Measurements from ENCODE around the gene MAML3.

MAML3 gene

GRCh38 chr4:139852612-139853269, 301.2 kb downstream of the MAML3 start:
- in situ Hi-C loops (cut with MboI; ENCODE audit: low sequenced_read_pairs, unreplicated experiment): no loop called here
- TF ChIP-seq CTCF (IDR thresholded peaks at IDR 0.05; ENCODE audit: borderline replicate concordance, control extremely low read depth, extremely low read depth, insufficient read depth, missing control alignments): no peak
- DNase-seq (ENCODE audit: low spot score): no peak

GRCh38 chr4:139851639-139852038, 302.3 kb downstream of the MAML3 start:
- TF ChIP-seq CTCF (IDR thresholded peaks at IDR 0.05; ENCODE audit: borderline replicate concordance, control extremely low read depth, extremely low read depth, insufficient read depth, missing control alignments): no peak
- DNase-seq (ENCODE audit: low spot score): no peak
- in situ Hi-C loops (cut with MboI; ENCODE audit: low sequenced_read_pairs, unreplicated experiment): no loop called here

- no peak for TF ChIP-seq CTCF (IDR thresholded peaks at IDR 0.05; ENCODE audit: borderline replicate concordance, control extremely low read depth, extremely low read depth, insufficient read depth, missing control alignments)
- in situ Hi-C loops (cut with MboI; ENCODE audit: low sequenced_read_pairs, unreplicated experiment): no loop called here
Measured at GRCh38 chr4:139851133-139851532, 302.9 kb downstream of the MAML3 start.

GRCh38 chr4:139849219-139849618, 304.8 kb downstream of the MAML3 start:
- no peak for DNase-seq (ENCODE audit: low spot score)
- TF ChIP-seq CTCF (IDR thresholded peaks at IDR 0.05; ENCODE audit: borderline replicate concordance, control extremely low read depth, extremely low read depth, insufficient read depth, missing control alignments): no peak
- in situ Hi-C loops (cut with MboI; ENCODE audit: low sequenced_read_pairs, unreplicated experiment): no loop called here

More at GRCh38 chr4:139851133-139851532, 302.9 kb downstream of the MAML3 start:
- DNase-seq (ENCODE audit: low spot score): no peak

GRCh38 chr4:139848028-139848427, 306.0 kb downstream of the MAML3 start:
- DNase-seq (ENCODE audit: low spot score): no peak
- in situ Hi-C loops (cut with MboI; ENCODE audit: low sequenced_read_pairs, unreplicated experiment): no loop called here
- TF ChIP-seq CTCF (IDR thresholded peaks at IDR 0.05; ENCODE audit: borderline replicate concordance, control extremely low read depth, extremely low read depth, insufficient read depth, missing control alignments): no peak

- no peak for TF ChIP-seq CTCF (IDR thresholded peaks at IDR 0.05; ENCODE audit: borderline replicate concordance, control extremely low read depth, extremely low read depth, insufficient read depth, missing control alignments)
- DNase-seq (ENCODE audit: low spot score): no peak
- in situ Hi-C loops (cut with MboI; ENCODE audit: low sequenced_read_pairs, unreplicated experiment): no loop called here
Measured at GRCh38 chr4:139847602-139848001, 306.4 kb downstream of the MAML3 start.
